C4-2B (cell line): Measurements from ENCODE around the gene PARD3B.

ENCODE experiments used
- ZFX ChIP-seq: fragments of 450-650 bp; IDR thresholded peaks from 2 replicates; pipeline ENCODE4 v1.6.1; 2017
- TF ChIP-seq, protein P1 (sequence below): fragments of 450-650 bp; conservative IDR thresholded peaks from 2 replicates; pipeline ENCODE4 v1.5.1; 2017; ENCODE audit warnings: mild to moderate bottlenecking

DNA sequence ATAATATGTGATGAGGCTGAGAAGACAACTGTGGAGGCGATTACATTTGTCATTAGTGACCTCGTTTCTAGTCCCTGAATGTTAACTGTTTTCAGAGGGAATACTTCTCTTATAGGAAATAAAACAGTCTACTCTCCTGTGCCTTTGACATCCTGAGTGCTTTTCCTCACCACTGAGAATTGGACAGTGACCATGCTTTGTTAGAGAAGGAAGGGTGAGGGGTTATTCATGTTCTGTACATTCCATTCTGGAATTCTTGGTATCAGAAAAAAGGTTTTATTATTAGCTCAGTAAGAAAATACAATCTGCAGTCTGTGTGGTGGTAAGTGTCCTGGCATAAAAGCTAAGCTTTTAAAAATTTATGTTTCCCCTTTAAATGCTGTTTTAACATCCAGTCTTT lies 58.8 kb downstream of the PARD3B start:
- TF ChIP-seq, protein P1, sequence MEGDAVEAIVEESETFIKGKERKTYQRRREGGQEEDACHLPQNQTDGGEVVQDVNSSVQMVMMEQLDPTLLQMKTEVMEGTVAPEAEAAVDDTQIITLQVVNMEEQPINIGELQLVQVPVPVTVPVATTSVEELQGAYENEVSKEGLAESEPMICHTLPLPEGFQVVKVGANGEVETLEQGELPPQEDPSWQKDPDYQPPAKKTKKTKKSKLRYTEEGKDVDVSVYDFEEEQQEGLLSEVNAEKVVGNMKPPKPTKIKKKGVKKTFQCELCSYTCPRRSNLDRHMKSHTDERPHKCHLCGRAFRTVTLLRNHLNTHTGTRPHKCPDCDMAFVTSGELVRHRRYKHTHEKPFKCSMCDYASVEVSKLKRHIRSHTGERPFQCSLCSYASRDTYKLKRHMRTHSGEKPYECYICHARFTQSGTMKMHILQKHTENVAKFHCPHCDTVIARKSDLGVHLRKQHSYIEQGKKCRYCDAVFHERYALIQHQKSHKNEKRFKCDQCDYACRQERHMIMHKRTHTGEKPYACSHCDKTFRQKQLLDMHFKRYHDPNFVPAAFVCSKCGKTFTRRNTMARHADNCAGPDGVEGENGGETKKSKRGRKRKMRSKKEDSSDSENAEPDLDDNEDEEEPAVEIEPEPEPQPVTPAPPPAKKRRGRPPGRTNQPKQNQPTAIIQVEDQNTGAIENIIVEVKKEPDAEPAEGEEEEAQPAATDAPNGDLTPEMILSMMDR, result no peak
- no peak for TF ChIP-seq ZFX
